ENCODE data around the gene LHPP.

LHPP gene

GRCh38 chr10:124569623-124570470, 108.2 kb downstream of the LHPP start:
- no peaks in the 10 kb centered on the region for H3K9me3 ChIP-seq (ENCODE audit: control insufficient read depth, insufficient read depth, low read length)
- H4K20me1 ChIP-seq (ENCODE audit: control insufficient read depth, insufficient read depth, low read depth, low read length) = no peaks in the 10 kb centered on the region
- no peak overlapping the region for H3K4me2 ChIP-seq (ENCODE audit: low read length)
- H3K27ac ChIP-seq (ENCODE audit: low read depth, low read length) = no peak overlapping the region
- H3K9me2 ChIP-seq (replicated peaks; ENCODE audit: control insufficient read depth, low read length) = no peaks in the 10 kb centered on the region
- H3F3A ChIP-seq (ENCODE audit: control insufficient read depth, insufficient read depth) = no peaks in the 10 kb centered on the region
- no peak overlapping the region for H3K4me3 ChIP-seq (ENCODE audit: low read length)
- H3K79me2 ChIP-seq (ENCODE audit: control insufficient read depth, low read length) = no peaks in the 10 kb centered on the region
- H3K4me1 ChIP-seq (ENCODE audit: control insufficient read depth, low read length) = peaks cover 22% of the 10 kb centered on the region
- H3K36me3 ChIP-seq (ENCODE audit: control insufficient read depth, low read length) = no peaks in the 10 kb centered on the region
- H3K27me3 ChIP-seq (ENCODE audit: control insufficient read depth, low read length) = no peaks in the 10 kb centered on the region
- TF ChIP-seq CTCF (IDR thresholded peaks at IDR 0.05; ENCODE audit: low read depth, low read length, poor library complexity, severe bottlenecking) = no peak
- no peak for TF ChIP-seq EZH2phosphoT487 (IDR thresholded peaks at IDR 0.05; ENCODE audit: borderline replicate concordance, low read length)

DNA sequence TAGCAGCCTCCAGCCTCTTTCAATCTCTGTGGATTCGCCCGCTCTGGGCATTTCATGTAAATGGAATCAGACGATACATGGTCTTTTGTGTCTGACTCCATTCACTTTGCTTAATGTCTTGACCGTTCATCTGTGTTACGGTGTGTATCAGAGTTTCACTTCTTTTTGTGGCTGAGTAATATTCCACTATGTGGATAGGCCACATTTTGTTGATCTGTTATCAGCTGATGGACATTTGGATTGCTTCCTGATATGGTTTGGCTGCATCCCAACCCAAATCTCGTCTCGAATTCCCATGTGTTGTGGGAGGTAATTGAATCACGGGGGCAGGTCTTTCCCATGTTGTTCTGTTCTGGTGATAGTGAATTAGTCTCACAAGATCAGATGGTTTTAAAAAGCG, 109.0 kb downstream of the LHPP start:
- no peak overlapping the region for H3K27ac ChIP-seq (ENCODE audit: low read depth, low read length)
- no peaks in the 10 kb centered on the region for H3K27me3 ChIP-seq (ENCODE audit: control insufficient read depth, low read length)
- no peak overlapping the region for H3K4me2 ChIP-seq (ENCODE audit: low read length)
- no peaks in the 10 kb centered on the region for H3K79me2 ChIP-seq (ENCODE audit: control insufficient read depth, low read length)
- H3K36me3 ChIP-seq (ENCODE audit: control insufficient read depth, low read length) = no peaks in the 10 kb centered on the region
- TF ChIP-seq EZH2phosphoT487 (IDR thresholded peaks at IDR 0.05; ENCODE audit: borderline replicate concordance, low read length) (no peak), CTCF (IDR thresholded peaks at IDR 0.05; ENCODE audit: low read depth, low read length, poor library complexity, severe bottlenecking) (no peak)
- H3K9me2 ChIP-seq (replicated peaks; ENCODE audit: control insufficient read depth, low read length) = no peaks in the 10 kb centered on the region
- H4K20me1 ChIP-seq (ENCODE audit: control insufficient read depth, insufficient read depth, low read depth, low read length) = no peaks in the 10 kb centered on the region
- H3K4me3 ChIP-seq (ENCODE audit: low read length) = no peak overlapping the region
- no peaks in the 10 kb centered on the region for H3K9me3 ChIP-seq (ENCODE audit: control insufficient read depth, insufficient read depth, low read length)
- no peaks in the 10 kb centered on the region for H3F3A ChIP-seq (ENCODE audit: control insufficient read depth, insufficient read depth)
- peaks cover 16% of the 10 kb centered on the region for H3K4me1 ChIP-seq (ENCODE audit: control insufficient read depth, low read length)

DNA sequence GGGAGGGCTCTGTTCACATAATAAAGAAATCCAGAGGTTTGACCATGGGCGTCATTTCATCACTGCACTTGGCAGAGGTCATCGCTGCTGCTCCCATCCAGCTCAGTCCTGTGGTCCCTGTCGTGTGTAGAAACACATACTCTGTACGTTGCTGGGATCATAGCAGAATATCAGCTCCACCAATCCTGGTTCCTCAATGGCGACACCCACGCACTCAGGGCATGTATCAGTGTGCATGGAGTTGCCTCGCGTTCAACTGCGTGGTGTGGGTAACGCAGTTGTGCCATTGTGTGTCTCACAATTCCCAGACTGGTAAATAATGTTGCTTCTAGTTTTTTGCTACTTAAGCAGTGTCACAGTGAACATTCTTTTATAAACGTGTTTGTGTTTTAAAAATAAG, 111.1 kb downstream of the LHPP start:
- no peaks in the 10 kb centered on the region for H3F3A ChIP-seq (ENCODE audit: control insufficient read depth, insufficient read depth)
- H3K4me3 ChIP-seq (ENCODE audit: low read length) = no peak overlapping the region
- TF ChIP-seq EZH2phosphoT487 (IDR thresholded peaks at IDR 0.05; ENCODE audit: borderline replicate concordance, low read length) (no peak), CTCF (IDR thresholded peaks at IDR 0.05; ENCODE audit: low read depth, low read length, poor library complexity, severe bottlenecking) (no peak)
- peaks cover 14% of the 10 kb centered on the region for H3K4me1 ChIP-seq (ENCODE audit: control insufficient read depth, low read length)
- no peaks in the 10 kb centered on the region for H3K79me2 ChIP-seq (ENCODE audit: control insufficient read depth, low read length)
- H3K27ac ChIP-seq (ENCODE audit: low read depth, low read length) = no peak overlapping the region
- no peaks in the 10 kb centered on the region for H3K9me3 ChIP-seq (ENCODE audit: control insufficient read depth, insufficient read depth, low read length)
- no peaks in the 10 kb centered on the region for H3K36me3 ChIP-seq (ENCODE audit: control insufficient read depth, low read length)
- no peak overlapping the region for H3K4me2 ChIP-seq (ENCODE audit: low read length)
- no peaks in the 10 kb centered on the region for H3K9me2 ChIP-seq (replicated peaks; ENCODE audit: control insufficient read depth, low read length)
- no peaks in the 10 kb centered on the region for H4K20me1 ChIP-seq (ENCODE audit: control insufficient read depth, insufficient read depth, low read depth, low read length)
- no peaks in the 10 kb centered on the region for H3K27me3 ChIP-seq (ENCODE audit: control insufficient read depth, low read length)
